CD4-positive, alpha-beta T cell treated with Interferon gamma for 1 hour (primary cell): Measurements from ENCODE around the gene AREL1.
"Not testable (repeated sequence)": the region's sequence is repeated elsewhere in the genome, so short reads cannot be mapped to it uniquely, and the experiment has no call there.

Experiments used
- DNase-seq: peaks from one replicate; pipeline ENCODE4 v3.0.0-alpha.2; 2020

The AREL1 gene, protein sequence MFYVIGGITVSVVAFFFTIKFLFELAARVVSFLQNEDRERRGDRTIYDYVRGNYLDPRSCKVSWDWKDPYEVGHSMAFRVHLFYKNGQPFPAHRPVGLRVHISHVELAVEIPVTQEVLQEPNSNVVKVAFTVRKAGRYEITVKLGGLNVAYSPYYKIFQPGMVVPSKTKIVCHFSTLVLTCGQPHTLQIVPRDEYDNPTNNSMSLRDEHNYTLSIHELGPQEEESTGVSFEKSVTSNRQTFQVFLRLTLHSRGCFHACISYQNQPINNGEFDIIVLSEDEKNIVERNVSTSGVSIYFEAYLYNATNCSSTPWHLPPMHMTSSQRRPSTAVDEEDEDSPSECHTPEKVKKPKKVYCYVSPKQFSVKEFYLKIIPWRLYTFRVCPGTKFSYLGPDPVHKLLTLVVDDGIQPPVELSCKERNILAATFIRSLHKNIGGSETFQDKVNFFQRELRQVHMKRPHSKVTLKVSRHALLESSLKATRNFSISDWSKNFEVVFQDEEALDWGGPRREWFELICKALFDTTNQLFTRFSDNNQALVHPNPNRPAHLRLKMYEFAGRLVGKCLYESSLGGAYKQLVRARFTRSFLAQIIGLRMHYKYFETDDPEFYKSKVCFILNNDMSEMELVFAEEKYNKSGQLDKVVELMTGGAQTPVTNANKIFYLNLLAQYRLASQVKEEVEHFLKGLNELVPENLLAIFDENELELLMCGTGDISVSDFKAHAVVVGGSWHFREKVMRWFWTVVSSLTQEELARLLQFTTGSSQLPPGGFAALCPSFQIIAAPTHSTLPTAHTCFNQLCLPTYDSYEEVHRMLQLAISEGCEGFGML

DNA sequence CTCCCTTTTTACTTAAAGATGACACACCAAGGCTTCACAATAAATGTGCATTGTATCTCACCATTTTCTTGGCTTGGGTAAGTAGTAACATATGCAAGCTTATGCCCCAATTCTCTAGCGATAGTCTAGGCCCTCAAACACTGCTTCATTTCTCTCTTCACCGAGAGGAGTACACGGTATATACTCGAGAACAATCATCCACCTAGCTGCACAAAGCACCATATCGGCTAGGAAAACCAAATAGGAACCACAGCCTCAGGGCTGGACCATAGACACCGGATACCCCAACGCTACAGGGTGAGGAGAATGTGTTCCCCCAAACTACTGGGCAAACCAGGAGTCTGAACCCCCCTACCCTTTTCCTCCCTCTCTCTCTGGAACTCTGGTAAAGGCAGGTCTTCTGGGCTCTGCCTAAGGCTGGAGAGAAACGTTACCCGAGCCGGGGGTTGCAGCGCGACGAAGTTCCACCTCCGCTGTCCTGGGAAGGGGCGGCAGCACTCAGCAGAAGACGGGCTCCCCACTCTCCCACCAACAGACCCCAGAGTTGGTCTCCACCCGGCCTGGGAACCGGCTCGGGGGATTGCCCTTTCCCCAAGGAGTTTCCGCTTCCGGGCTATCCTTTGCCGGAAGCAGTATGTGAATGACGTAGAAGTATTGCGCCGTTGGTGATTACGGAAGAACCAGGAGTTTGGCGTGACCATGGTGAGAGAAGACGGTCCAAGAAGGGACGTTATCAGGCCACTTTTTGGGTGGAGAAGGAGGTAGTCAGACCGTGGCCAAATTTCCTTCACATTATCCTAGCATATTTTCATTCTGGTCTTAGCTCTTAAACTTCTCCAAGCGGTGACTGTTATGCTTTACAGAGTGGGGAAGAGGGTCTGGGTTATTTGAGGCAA is at the start of gene AREL1, which contains the start of gene FCF1:
TSS of gene AREL1 (minus strand) at position 582 of the 896 bp plus-strand sequence. CDS start 27,465 bp downstream, outside the sequence.
TSS of gene FCF1 (plus strand) at position 646 of the 896 bp plus-strand sequence. CDS start at position 700, 54 bp downstream.
- DNase-seq, result peak; percentile 82

DNA sequence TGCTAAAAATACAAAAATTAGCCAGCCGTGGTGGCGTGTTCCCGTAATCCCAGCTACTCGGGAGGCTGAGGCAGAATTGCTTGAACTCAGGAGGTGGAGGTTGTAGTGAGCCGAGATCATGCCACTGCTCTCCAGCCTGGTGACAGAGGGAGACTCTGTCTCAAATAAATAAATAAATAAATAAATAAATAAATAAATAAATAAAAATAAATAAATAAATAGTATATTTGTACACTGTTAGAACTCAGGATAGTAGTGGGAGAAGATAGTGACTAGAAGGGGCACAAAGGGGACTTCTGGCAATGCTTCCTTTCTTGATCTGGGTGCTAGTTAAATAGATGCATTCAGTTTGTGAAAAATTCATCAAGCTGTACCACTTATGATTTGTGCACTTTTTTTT is 45.6 kb upstream of the AREL1 start:
- not testable (repeated sequence) for DNase-seq

DNA sequence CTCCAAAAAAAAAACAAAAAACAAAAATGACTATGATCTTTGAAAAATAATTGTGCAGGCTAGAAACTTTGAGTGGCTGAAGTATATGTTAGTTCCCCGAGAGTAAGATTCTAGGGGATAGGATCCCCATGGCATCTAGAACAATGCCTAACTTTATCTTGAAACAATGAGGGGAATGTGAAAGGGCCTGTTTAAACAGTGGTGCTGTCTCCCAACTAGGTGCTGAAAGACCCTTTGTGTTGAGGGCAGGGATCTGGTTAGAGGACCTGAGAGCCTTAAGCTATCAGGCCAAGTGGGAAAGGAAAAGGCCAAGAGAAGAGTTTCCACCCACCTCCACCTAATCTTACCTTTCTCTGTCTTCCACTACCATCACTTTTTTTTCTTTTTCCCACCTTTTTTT is 43.4 kb upstream of the AREL1 start:
- no peak for DNase-seq

DNA sequence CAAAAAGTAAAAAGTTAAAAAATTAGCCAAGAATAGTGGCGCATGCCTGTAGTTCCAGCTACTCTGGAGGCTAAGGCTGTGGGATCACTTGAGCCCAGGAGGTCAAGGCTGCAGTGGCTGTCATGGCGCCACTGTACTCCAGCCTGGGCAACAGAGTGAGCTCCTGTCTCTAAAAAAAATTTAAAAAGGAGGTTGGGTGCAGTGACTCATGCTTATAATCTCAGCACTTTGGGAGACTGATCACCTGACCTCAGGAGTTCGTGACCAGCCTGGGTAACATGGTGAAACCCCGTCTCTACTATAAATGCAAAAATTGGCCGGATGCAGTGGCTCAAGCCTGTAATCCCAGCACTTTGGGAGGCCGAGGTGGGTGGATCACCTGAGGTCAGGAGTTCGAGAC is 42.0 kb upstream of the AREL1 start:
- DNase-seq, result no peak

DNA sequence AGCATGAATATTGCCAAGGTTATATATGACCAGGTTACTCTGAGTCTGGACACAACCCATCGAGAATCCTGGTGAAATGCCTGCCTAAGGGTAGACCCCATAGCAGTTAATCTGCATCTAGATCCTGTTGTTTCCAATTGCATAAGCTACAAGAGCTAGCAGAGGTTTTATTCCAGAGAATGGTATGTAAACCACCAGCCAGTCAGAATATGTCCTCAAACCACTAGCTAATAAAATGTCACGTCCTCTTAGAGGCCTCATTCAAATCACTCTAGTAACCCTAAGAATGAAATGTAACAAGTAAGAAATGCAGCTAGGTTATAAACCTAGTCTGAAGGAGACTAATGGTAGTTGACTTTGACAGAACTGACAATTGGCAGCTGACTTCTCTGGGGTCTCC is 41.3 kb upstream of the AREL1 start:
- no peak for DNase-seq

DNA sequence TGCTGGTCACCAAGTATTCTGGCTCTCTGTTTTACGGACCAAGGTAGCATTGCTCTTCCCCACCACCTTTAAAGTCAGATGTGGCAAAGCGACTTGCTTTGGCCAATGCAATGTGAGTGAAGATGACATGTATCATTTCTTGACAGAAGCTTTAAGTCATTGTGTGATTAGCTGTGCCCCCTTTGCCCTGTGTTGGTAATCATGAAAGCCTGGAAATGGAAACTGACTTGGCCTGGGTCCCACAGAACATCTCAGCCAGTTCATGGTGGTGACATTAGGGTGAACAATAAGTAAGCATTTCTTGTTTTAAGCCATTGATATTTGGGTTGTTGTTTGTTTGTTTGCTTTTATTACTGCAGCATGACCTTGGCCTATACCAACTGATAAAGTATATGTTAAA is 34.4 kb upstream of the AREL1 start:
- no peak for DNase-seq

DNA sequence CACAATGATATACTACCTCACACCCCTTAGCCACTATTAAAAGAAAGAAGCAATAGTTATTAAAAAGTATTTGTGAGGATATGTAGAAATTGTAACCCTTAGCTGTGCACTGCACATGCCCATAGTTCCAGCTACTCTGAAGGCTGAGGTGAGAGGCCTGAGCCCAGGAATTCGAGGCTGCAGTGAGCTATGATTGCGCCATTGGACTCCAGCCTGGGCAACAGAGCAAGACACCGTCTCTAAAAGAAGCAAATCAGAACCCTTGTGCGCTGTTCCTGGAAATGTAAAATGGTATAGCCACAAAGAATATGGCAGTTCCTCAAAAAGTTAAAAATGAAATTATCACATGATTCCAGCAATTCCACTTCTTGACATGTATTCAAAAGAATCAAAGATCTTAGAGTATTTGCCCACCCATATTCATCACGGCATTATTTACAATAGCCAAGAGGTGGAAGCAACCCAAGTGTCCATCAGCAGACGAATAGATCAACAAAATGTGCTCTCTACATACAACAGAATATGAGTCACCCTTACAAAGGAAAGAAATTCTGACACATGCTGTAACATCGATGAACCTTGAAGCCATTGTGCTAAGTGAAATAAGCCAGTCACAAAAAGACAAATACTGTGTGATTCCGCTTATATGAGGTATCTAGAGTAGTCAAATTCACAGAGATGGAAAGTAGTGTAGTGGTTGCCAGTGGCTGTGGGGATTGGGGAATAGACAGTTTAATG is 26.6 kb upstream of the AREL1 start:
- no peak for DNase-seq

DNA sequence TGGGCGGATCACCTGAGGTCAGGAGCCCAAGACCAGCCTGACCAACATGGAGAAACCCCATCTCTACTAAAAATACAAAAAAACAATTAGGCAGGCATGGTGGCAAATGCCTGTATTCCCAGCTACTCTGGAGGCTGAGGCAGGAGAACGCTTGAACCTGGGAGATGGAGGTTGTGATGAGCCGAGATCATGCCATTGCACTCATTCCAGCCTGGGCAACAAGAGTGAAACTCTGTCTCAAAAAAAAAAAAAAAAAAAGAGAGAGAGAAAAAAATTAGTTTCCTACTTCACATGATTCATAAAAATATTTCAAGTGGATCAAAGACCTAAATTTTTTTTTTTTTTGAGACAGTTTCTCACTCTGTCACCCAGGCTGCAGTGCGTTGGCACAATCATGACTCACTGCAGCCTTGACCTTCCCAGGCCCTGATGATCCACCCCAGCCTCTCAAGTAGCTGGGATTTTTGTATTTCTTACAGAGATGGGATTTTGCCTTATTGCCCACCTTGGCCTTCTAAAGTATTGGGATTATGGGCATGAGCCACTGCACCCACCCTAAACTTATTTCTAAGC is 25.0 kb upstream of the AREL1 start:
- no peak for DNase-seq

DNA sequence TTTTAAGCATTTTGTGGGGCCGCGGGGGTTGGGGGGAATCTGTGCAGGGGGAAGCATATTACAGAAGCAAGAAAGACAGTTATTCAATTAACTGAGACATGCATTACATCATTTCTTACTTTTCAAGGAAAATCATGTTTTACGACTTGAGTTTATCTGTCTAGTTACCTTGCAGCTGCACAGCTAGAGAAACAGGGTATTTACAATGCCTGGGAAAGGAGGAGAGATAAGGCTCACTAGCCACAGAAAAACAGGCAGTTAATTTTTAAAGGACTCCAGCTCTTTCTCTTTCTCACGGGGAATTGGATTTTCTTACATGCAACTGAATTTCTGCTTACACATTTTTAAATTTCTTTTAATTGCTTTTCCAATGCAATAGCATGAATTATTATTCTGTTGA is 22.2 kb upstream of the AREL1 start:
- no peak for DNase-seq

DNA sequence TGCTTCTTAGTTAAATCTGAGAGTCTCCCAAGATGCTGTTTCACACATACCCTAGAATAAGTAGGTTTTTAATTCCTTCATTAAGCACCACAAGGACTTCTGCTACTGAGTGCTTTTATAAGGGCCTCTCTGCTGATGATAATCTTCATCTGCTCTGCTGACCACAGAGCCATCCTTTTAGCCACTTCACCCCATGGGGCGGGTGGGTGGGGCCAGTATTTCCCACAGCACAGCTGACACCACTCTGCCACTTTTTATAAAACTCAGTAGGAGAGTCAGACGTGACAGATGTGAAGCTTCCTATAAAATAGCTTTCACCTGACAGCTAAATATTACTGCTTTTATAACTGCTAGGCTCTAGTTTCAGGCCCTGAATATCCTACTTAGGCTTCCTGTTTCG is 20.3 kb upstream of the AREL1 start:
- no peak for DNase-seq

DNA sequence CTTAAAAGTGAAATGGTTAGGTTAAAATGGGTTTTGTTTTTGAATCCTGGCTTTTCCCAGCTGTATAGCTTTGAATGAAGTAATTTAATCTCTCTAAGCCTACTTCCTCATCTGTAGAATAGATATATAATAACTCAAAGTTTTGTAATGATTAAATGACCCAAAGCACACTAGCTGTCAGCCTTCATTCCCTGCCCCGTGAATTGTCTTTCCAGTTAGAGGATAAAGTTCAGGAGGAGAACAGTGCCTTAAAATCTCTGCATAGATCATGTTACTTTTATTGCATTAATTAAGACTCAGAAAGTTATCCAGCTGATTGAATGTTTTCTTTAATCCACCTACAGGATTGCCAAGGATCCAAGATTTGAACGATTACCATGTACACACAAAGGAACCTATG is 19.5 kb upstream of the AREL1 start:
- DNase-seq, result no peak

DNA sequence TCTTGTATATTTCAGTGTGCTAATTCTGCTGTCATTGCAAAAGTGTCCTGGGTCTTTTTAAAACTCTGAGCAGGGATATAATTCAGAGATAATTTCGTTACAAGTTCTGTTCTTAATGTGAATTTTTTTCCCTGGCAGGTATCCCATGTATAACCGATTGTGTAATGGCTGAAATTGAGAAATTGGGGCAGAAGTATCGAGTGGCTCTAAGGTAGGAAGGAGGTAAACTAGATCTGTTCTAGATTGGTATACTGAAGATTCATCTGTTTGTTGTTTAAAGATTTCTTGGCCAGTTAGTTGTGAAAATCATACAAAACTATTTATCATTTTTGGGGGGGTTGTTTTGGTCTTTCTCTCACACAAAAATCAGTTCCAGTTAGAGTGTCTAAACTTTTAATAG is 10.3 kb upstream of the AREL1 start:
- DNase-seq, result no peak

DNA sequence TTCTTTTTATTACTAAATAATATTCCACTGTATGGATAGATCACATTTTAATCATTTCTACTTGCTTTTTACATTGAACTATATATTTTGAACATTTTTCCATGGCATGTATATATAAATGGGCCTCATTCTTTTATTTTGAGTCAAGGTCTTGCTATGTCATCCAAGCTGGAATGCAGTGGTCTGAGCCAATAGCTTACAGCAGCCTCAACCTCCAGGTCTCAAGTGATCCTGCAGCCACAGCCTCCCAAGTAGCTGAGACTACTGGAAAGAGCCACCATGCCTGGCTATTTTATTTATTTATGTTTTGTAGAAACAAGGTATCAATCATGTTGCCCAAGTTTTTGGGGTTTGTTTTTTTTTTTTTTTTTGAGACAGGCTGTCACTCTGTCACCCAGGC is 7.6 kb upstream of the AREL1 start:
- DNase-seq, result no peak

DNA sequence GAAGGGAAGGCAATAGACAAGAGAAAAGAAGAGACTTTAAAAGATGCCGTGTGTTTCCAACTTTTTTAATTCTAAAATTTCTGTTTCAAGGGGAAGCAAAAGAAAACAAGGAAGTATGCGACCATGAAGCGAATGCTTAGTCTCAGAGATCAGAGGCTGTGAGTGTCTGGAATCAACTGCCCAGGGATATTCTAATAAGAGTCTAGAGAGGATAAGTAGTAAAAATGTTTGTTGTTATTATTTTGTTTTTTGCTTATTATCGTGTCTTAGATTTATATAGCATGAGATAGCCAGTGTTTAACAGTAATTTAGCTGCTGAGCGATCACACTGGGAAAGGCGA is 485 bp upstream of the AREL1 start:
- no peak for DNase-seq

DNA sequence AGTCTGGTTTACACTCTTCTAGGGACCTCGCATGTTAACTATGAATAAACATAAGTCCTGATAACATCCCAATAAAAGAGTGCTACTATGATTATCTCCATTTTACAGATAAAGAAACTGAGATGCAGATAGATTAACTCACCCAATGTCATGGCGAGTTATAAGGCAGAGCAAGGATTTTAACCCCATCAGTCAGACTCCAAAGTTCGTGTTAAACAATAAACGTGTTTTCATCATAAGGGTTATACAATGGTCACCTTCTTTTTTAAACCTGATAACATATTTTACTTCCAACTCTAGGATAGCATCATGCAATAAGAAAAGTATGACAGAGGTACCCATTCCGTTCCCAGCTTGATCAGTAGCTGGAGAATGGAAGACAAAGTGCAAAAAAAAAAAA is 1.2 kb downstream of the AREL1 start:
- DNase-seq, result no peak

DNA sequence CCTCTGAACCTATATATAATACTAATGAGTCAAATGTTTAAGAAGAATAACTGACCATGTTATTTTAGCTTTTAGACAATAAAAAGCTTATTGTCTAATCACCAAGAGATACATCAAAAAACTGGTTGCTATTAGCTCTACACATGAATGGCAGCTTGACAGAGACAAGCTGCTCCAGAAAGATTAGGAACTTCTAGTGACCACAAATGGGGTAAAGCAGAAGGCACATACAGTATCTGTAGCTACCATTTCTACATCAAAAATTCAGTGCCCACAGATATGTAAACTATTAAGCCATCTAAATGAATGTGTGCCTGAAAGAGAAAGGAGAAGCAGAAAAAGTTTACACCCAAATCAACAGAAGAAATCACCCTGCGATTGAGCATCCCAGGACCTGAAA is 2.4 kb downstream of the AREL1 start:
- no peak for DNase-seq

DNA sequence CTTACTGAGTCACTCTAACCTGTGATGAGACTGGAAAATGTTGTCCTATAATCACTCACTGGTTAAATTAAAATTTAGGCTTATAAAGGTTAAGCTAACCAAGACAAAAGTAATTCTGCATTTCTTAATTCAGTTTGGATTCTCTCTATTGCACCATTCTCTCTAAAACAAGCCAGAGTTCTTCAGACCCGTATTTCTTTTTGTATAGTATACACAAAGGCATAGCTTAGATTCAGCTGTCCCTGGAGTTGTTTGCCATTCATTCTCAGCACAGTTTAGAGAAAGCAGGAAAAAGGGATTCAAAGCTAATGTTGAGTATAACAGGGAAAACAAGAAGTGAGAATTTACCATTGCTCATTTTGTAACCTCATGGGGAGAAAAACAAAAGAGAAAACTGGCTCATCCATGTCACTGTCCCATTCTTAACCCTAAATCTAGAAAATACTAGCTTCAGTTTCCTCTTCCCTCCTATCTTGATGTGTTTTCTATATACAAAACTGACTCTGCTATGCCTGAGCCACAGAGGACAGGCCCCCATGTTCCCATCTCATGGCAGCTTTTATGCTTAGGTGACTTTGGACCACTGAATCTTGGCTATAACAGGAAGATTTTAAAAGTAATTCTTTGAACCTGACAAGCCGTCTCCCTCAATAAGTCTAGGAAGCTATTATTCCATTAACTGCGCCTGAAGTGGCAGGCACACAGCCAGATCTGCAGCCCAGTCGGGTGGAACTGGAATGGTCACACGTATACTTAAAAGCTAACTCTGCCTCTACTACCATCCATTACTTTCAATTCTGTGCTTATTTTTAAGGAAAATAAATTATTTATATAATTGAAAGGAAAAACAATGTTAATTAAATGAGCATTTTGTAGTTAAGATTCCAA is 7.0 kb downstream of the AREL1 start:
- DNase-seq, result no peak

DNA sequence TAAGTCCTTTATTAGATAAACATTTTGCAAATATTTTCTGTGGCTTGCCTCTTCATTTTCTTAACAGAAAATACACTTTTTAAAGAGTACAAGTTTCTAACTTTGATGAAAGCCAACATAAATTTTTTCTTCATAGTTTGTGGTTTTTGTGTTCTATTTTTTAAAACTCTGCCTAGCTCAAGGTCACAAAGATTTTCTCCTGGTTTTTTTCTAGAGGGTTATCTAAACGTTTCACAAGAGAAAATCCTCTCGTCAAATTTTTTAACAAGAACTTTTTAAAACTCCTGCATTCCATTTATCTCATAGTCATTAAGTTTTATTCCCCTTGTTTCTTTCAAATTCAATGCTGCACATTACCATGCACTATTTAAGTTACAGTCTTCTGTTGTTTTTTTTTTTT is 8.2 kb downstream of the AREL1 start:
- no peak for DNase-seq

DNA sequence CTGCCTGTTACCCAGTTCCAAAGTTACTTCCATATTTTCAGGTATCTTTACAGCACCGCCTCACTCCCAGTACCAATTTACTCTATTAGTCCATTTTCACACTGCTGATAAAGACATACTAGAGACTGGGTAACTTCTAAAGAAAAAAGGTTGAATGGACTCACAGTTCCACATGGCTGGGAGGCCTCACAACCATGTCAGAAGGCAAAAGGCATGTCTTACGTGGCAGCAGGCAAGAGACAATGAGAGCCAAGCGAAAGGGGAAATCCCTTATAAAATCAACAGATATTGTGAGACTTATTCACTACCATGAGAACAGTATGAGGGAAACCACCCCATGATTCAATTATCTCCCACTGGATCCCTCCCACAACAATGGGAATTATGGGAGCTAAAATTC is 9.8 kb downstream of the AREL1 start:
- no peak for DNase-seq

DNA sequence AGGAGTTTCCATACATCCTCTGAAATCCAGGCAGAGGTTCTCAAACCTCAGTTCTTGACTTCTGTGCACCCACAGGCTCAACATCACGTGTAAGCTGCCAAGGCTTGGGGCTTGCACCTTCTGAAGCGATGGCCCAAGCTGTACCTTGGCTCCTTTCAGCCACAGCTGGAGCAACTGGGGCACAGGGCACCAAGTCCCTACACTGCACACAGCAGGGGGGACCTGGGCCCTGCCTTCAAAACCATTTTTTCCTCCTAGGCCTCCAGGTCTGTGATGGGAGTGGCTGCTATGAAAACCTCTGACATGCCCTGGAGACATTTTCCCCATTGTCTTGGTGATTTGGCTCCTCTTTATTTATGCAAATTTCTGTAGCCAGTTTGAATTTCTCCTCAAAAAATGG is 10.6 kb downstream of the AREL1 start:
- DNase-seq, result no peak

DNA sequence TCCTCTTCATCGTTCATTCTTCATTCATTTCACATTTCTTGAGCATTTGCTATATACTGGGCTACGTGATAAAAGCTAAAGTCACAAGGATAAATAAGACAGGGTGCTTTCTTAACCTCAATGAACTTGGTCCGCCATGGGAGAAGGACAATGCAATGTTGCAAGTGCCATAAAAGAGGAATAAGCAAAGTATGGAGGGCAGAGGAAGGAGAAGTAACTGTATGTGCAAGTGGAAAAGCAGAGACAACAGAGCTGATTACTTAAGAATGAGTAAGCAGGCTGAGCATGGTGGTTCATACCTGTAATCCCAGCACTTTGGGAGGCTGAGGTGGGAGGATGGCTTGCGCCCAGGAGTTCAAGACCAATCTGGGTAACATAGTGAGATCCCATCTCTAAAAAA is 14.4 kb downstream of the AREL1 start:
- no peak for DNase-seq
